Mesendoderm (in vitro differentiated cells): ENCODE measurements around the gene KAZN.
"Not testable (repeated sequence)": the region's sequence is repeated elsewhere in the genome, so short reads cannot be mapped to it uniquely, and the experiment has no call there.

Experiments
- DNase-seq: peaks from one replicate; pipeline ENCODE4 v3.0.0; 2013
- H2AK5ac ChIP-seq: 2 replicates; pipeline ENCODE4 v1.6.1; 2013; ENCODE audit warnings: low read length, inconsistent platforms
- H2BK120ac ChIP-seq: 2 replicates; pipeline ENCODE4 v1.6.1; 2013; ENCODE audit warnings: low read depth, mild to moderate bottlenecking, low read length, moderate library complexity, mixed read lengths
- H2BK15ac ChIP-seq: replicated peaks from 2 replicates; pipeline ENCODE4 v1.6.1; 2013; ENCODE audit warnings: low read depth, mild to moderate bottlenecking, moderate library complexity
- H2BK5ac ChIP-seq: 2 replicates; pipeline ENCODE4 v1.6.1; 2013; ENCODE audit warnings: low read length, inconsistent platforms
- H3K18ac ChIP-seq: 2 replicates; pipeline ENCODE4 v1.6.1; 2013; ENCODE audit warnings: mild to moderate bottlenecking, low read length, mixed read lengths
- H3K23ac ChIP-seq: one replicate; pipeline ENCODE4 v1.6.1; 2013; ENCODE audit warnings: low read length
- H3K27ac ChIP-seq: 2 replicates; pipeline ENCODE4 v1.5.1; 2013; ENCODE audit warnings: low read depth, mild to moderate bottlenecking, inconsistent platforms, low read length, moderate library complexity
- H3K27me3 ChIP-seq: 2 replicates; pipeline ENCODE4 v1.6.1; 2013; ENCODE audit warnings: low read length, control low read depth, mild to moderate bottlenecking, inconsistent platforms; ENCODE audit not compliant: insufficient read depth, poor library complexity
- H3K36me3 ChIP-seq: 2 replicates; pipeline ENCODE4 v1.6.1; 2013; ENCODE audit warnings: low read length, inconsistent platforms; ENCODE audit not compliant: control insufficient read depth, insufficient read depth
- H3K4ac ChIP-seq: one replicate; pipeline ENCODE4 v1.6.1; 2013; ENCODE audit warnings: low read depth, mild to moderate bottlenecking, low read length, moderate library complexity
- H3K4me1 ChIP-seq: 2 replicates; pipeline ENCODE4 v1.6.1; 2013; ENCODE audit warnings: low read depth, low read length, inconsistent platforms; ENCODE audit not compliant: control insufficient read depth
- H3K4me2 ChIP-seq: 2 replicates; pipeline ENCODE4 v1.6.1; 2013; ENCODE audit warnings: low read length
- H3K4me3 ChIP-seq: 2 replicates; pipeline ENCODE4 v1.5.1; 2013; ENCODE audit warnings: mild to moderate bottlenecking, low read length
- H3K56ac ChIP-seq: one replicate; pipeline ENCODE4 v1.6.1; 2013; ENCODE audit warnings: low read length
- H3K79me1 ChIP-seq: 2 replicates; pipeline ENCODE4 v1.6.1; 2013; ENCODE audit warnings: low read length, inconsistent platforms
- H3K79me2 ChIP-seq: 2 replicates; pipeline ENCODE4 v1.6.1; 2013; ENCODE audit warnings: mild to moderate bottlenecking, low read length; ENCODE audit not compliant: control insufficient read depth, insufficient read depth
- H3K9ac ChIP-seq: 2 replicates; pipeline ENCODE4 v1.6.1; 2013; ENCODE audit warnings: low read length, inconsistent platforms
- H4K5ac ChIP-seq: one replicate; pipeline ENCODE4 v1.6.1; 2013; ENCODE audit warnings: low read length
- H4K8ac ChIP-seq: one replicate; pipeline ENCODE4 v1.6.1; 2013; ENCODE audit warnings: low read depth, mild to moderate bottlenecking, control low read depth, low read length, moderate library complexity
- WGBS: extraction: QIAGEN DNeasy Blood & Tissue Kit; methylation state at CpG from one replicate; pipeline ENCODE4 v1.1.7; 2013; ENCODE audit warnings: low lambda C conversion rate, missing lambda C conversion rate; ENCODE audit not compliant: insufficient coverage; ENCODE audit errors: extremely low coverage; 5-methylcytosine and 5-hydroxymethylcytosine counted together

Gene KAZN

GRCh38 chr1:15039901-15040300 lies 441.4 kb downstream of the KAZN start:
- Histone ChIP-seq H3K4me2 (no peak overlapping the region), H3K9ac (no peak overlapping the region), H2BK120ac (no peak overlapping the region), H3K79me2 (no peaks in the 10 kb centered on the region), H4K8ac (no peak overlapping the region), H3K4ac (no peak overlapping the region), H3K18ac (no peak overlapping the region), H3K36me3 (no peaks in the 10 kb centered on the region), H3K79me1 (no peaks in the 10 kb centered on the region), H2BK5ac (no peak overlapping the region), H2BK15ac (no peak overlapping the region), H2AK5ac (no peak overlapping the region), H3K27me3 (no peaks in the 10 kb centered on the region), H3K27ac (no peak overlapping the region), H4K5ac (no peak overlapping the region), H3K4me3 (no peak overlapping the region), H3K23ac (no peak overlapping the region), H3K56ac (no peak overlapping the region), H3K4me1 (no peaks in the 10 kb centered on the region)
- WGBS, result no CpG with 5 or more reads among the region's 5 CpGs
- DNase-seq, result no peak

GRCh38 chr1:15040685-15041084 lies 442.2 kb downstream of the KAZN start:
- H3K4me3 ChIP-seq, H3K4me2 ChIP-seq, H2BK15ac ChIP-seq, H2BK120ac ChIP-seq, H2BK5ac ChIP-seq, H3K27ac ChIP-seq, H3K56ac ChIP-seq, H4K5ac ChIP-seq, H3K9ac ChIP-seq, H3K79me2 ChIP-seq, H3K79me1 ChIP-seq, H3K18ac ChIP-seq, DNase-seq, H2AK5ac ChIP-seq, H3K4ac ChIP-seq, H4K8ac ChIP-seq, H3K4me1 ChIP-seq, H3K27me3 ChIP-seq, H3K23ac ChIP-seq, H3K36me3 ChIP-seq: not testable (repeated sequence)
- WGBS, result no CpG with 5 or more reads among the region's 5 CpGs

GRCh38 chr1:15042866-15043265 lies 444.4 kb downstream of the KAZN start:
- Histone ChIP-seq H2BK15ac (no peak overlapping the region), H4K8ac (no peak overlapping the region), H4K5ac (no peak overlapping the region), H3K27me3 (no peaks in the 10 kb centered on the region), H2BK120ac (no peak overlapping the region), H3K4me3 (no peak overlapping the region), H2AK5ac (no peak overlapping the region), H2BK5ac (no peak overlapping the region), H3K27ac (no peak overlapping the region), H3K4me1 (no peaks in the 10 kb centered on the region), H3K4ac (no peak overlapping the region), H3K56ac (no peak overlapping the region), H3K18ac (no peak overlapping the region), H3K9ac (no peak overlapping the region), H3K36me3 (no peaks in the 10 kb centered on the region), H3K79me2 (no peaks in the 10 kb centered on the region), H3K23ac (no peak overlapping the region), H3K79me1 (no peaks in the 10 kb centered on the region), H3K4me2 (no peak overlapping the region)
- no CpG with 5 or more reads among the region's 8 CpGs for WGBS
- DNase-seq, result no peak

- Histone ChIP-seq H3K4me1 (no peaks in the 10 kb centered on the region), H4K5ac (no peak overlapping the region), H2BK15ac (no peak overlapping the region), H3K36me3 (no peaks in the 10 kb centered on the region), H3K4ac (no peak overlapping the region), H3K18ac (no peak overlapping the region), H3K9ac (no peak overlapping the region), H3K79me1 (no peaks in the 10 kb centered on the region), H3K4me2 (no peak overlapping the region), H3K79me2 (no peaks in the 10 kb centered on the region), H2BK120ac (no peak overlapping the region), H3K56ac (no peak overlapping the region), H3K27me3 (no peaks in the 10 kb centered on the region), H4K8ac (no peak overlapping the region), H3K4me3 (no peak overlapping the region), H2BK5ac (no peak overlapping the region), H3K23ac (no peak overlapping the region), H2AK5ac (no peak overlapping the region), H3K27ac (no peak overlapping the region)
- WGBS, result no CpG with 5 or more reads among the region's 20 CpGs
- DNase-seq, result no peak
Observed at GRCh38 chr1:15043934-15044333, 445.4 kb downstream of the KAZN start.

- DNase-seq, result no peak
- no CpG with 5 or more reads among the region's 7 CpGs for WGBS
- H3K18ac ChIP-seq, result no peak overlapping the region
- H3K9ac ChIP-seq, result no peak overlapping the region
- H3K27ac ChIP-seq, result no peak overlapping the region
- H4K5ac ChIP-seq, result no peak overlapping the region
- no peaks in the 10 kb centered on the region for H3K79me1 ChIP-seq
- H3K36me3 ChIP-seq, result no peaks in the 10 kb centered on the region
- no peak overlapping the region for H2BK120ac ChIP-seq
- no peak overlapping the region for H2BK5ac ChIP-seq
- H3K4ac ChIP-seq, result no peak overlapping the region
- no peak overlapping the region for H3K4me3 ChIP-seq
- H4K8ac ChIP-seq, result no peak overlapping the region
- H3K79me2 ChIP-seq, result no peaks in the 10 kb centered on the region
- no peak overlapping the region for H3K4me2 ChIP-seq
- H2AK5ac ChIP-seq, result no peak overlapping the region
- no peak overlapping the region for H3K23ac ChIP-seq
- H3K4me1 ChIP-seq, result no peaks in the 10 kb centered on the region
- no peak overlapping the region for H2BK15ac ChIP-seq
- H3K27me3 ChIP-seq, result no peaks in the 10 kb centered on the region
- H3K56ac ChIP-seq, result no peak overlapping the region
Observed at GRCh38 chr1:15045123-15045522, 446.6 kb downstream of the KAZN start.

GRCh38 chr1:15046487-15047165 lies 448.1 kb downstream of the KAZN start:
- no peak overlapping the region for H3K27ac ChIP-seq
- no peaks in the 10 kb centered on the region for H3K79me2 ChIP-seq
- no peaks in the 10 kb centered on the region for H3K36me3 ChIP-seq
- H2BK15ac ChIP-seq, result no peak overlapping the region
- H3K18ac ChIP-seq, result no peak overlapping the region
- no peaks in the 10 kb centered on the region for H3K79me1 ChIP-seq
- no peak overlapping the region for H3K4ac ChIP-seq
- no peak overlapping the region for H2BK120ac ChIP-seq
- no CpG with 5 or more reads among the region's 14 CpGs for WGBS
- no peak overlapping the region for H3K23ac ChIP-seq
- peak; percentile 74 for DNase-seq
- H3K4me2 ChIP-seq, result no peak overlapping the region
- H3K9ac ChIP-seq, result no peak overlapping the region
- H3K56ac ChIP-seq, result no peak overlapping the region
- H3K4me3 ChIP-seq, result no peak overlapping the region
- no peaks in the 10 kb centered on the region for H3K4me1 ChIP-seq
- H4K8ac ChIP-seq, result no peak overlapping the region
- no peak overlapping the region for H2AK5ac ChIP-seq
- no peak overlapping the region for H4K5ac ChIP-seq
- no peak overlapping the region for H2BK5ac ChIP-seq
- H3K27me3 ChIP-seq, result no peaks in the 10 kb centered on the region
